Transverse colon (tissue), 4 donors: Measurements from ENCODE around the gene CPD.

ENCODE experiments used
- CTCF ChIP-seq, 5 experiments: fragments of 200-600 bp in 3 of 5; fragments of 450-650 bp in 2 of 5; sonication (generic) in 3 of 5; IDR thresholded peaks; 1 replicate in 2 of 5; 2 replicates in 3 of 5; pipeline ENCODE4 v1.5.1; 2016 to 2017; ENCODE audit warnings: antibody characterized with exemption in 5 of 5, inconsistent platforms in 3 of 5, mild to moderate bottlenecking in 2 of 5, moderate library complexity in 1 of 5
- EP300 ChIP-seq: sonication (generic); formaldehyde crosslinking; IDR thresholded peaks from one replicate; pipeline ENCODE4 v1.6.1; 2017; ENCODE audit warnings: antibody characterized with exemption, low read depth
- POLR2A ChIP-seq: fragments of 450-650 bp; IDR thresholded peaks from one replicate; pipeline ENCODE4 v1.6.1; 2016; ENCODE audit warnings: antibody characterized with exemption, mild to moderate bottlenecking, moderate library complexity
- POLR2AphosphoS5 ChIP-seq, 3 donors: sonication (generic); formaldehyde crosslinking; IDR thresholded peaks; one replicate each; pipeline ENCODE4 v1.6.1; 2016; ENCODE audit warnings: antibody characterized with exemption in 3 of 3

DNA sequence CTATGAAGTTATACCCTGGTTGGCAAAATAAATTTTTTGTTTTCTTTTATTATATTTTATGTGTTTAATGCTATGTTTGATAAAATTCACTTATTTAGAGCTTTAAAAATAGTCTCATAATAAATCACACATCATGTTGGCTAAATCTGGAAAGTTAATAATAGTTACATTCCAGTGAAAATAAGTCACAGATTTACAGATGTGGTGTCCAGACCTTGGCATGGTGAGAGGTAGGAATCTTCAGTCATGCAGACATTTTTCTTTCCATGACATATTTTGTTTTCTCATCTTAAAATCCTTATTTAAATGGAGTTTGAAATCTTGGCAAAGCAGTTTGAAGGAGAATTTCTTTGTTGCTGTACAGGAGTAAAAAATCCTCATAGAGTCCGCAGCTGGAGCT is 50.4 kb downstream of the CPD start:
- TF ChIP-seq CTCF (IDR thresholded peaks at IDR 0.05): no peak
- TF ChIP-seq EP300: no peak
- no peak for TF ChIP-seq POLR2A
- no peak for TF ChIP-seq POLR2AphosphoS5 (IDR thresholded peaks at IDR 0.05)
